A673 (cell line): ENCODE measurements around the gene C20orf144.

Experiments used
- EZH2 ChIP-seq: fragments of 200-600 bp; sonication (generic); IDR thresholded peaks from 2 replicates; pipeline ENCODE4 v1.6.1; 2017; ENCODE audit warnings: borderline replicate concordance, low read depth, mild to moderate bottlenecking, mixed read lengths, antibody characterized with exemption, low read length; ENCODE audit not compliant: poor library complexity, severe bottlenecking
- TF ChIP-seq, protein P1 (sequence below): fragments of 300-800, 200-600 bp; sonication (generic); conservative IDR thresholded peaks from 2 replicates; pipeline ENCODE4 v1.5.1; 2017; ENCODE audit warnings: low read depth, mild to moderate bottlenecking, antibody characterized with exemption, low read length, moderate library complexity, mixed read lengths

DNA sequence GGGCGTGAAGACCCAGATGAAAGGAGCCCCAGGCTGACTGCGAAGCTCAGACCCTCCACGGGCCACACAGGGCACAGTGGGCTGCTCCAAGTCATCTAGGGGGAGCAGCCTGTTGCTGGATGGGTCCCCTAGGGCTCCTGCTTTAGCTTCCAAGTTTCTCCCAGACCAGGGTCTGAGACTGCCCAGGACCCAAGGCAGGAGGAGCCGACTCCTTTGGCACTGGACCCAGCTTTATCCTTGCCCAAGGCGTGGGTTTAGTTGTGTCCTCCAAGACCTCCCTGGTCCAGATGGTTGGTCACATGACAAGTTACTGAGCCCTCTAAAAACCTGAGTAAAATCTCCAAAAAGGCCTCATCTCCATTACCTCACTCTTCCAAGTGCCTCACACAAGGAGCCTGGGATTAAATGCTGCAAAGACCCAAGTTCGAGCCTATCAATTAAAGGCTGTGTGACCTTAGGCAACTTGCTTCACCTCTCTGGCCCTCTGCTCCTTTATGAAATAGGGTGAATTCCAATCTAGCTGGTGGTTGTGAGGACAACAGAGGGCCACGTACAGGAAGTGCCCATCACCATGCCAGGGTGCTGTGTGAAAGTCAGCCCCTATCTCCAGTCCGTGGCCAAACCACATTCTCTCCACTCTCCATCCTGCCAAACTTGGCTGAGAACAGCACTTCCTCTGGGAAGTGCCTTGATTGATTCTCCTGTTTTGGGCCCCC is 9.6 kb downstream of the C20orf144 start:
- no peak for TF ChIP-seq EZH2
- TF ChIP-seq, protein P1, sequence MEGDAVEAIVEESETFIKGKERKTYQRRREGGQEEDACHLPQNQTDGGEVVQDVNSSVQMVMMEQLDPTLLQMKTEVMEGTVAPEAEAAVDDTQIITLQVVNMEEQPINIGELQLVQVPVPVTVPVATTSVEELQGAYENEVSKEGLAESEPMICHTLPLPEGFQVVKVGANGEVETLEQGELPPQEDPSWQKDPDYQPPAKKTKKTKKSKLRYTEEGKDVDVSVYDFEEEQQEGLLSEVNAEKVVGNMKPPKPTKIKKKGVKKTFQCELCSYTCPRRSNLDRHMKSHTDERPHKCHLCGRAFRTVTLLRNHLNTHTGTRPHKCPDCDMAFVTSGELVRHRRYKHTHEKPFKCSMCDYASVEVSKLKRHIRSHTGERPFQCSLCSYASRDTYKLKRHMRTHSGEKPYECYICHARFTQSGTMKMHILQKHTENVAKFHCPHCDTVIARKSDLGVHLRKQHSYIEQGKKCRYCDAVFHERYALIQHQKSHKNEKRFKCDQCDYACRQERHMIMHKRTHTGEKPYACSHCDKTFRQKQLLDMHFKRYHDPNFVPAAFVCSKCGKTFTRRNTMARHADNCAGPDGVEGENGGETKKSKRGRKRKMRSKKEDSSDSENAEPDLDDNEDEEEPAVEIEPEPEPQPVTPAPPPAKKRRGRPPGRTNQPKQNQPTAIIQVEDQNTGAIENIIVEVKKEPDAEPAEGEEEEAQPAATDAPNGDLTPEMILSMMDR: no peak
